Right atrium auricular region (tissue), 2 donors: ENCODE measurements around the gene IL32. TPM values are rescaled to one million over a fixed set of nuclear protein-coding genes. Genes with fewer than 3 reads are reported as not detected.
"Not testable (repeated sequence)": the region's sequence is repeated elsewhere in the genome, so short reads cannot be mapped to it uniquely, and the experiment has no call there.

ENCODE experiments used
- DNase-seq: peaks from one replicate; pipeline ENCODE4 v3.0.0-alpha.2; 2019; ENCODE audit warnings: low spot score
- H3K27ac ChIP-seq, 2 donors: fragments of 200-600 bp; sonication (generic); 1 replicate in 1 of 2; 2 replicates in 1 of 2; pipeline ENCODE4 v1.5.1; 2016 to 2019
- H3K27me3 ChIP-seq, 2 donors: fragments of 200-600 bp; sonication (generic); one replicate each; pipeline versions ENCODE4 v1.5.1 to v1.6.0; 2017 to 2019
- H3K36me3 ChIP-seq: fragments of 200-600 bp; sonication (generic); one replicate; pipeline ENCODE4 v1.5.1; 2016
- H3K4me1 ChIP-seq, 2 donors: fragments of 200-600 bp; sonication (generic); one replicate each; pipeline versions ENCODE4 v1.5.1 to v1.6.0; 2017 to 2019
- H3K4me3 ChIP-seq, 2 donors: fragments of 200-600 bp; sonication (generic); 1 replicate in 1 of 2; 2 replicates in 1 of 2; pipeline ENCODE4 v1.5.1; 2017 to 2019; ENCODE audit warnings: mild to moderate bottlenecking in 1 of 2, moderate library complexity in 1 of 2
- H3K9me3 ChIP-seq, 2 donors: fragments of 200-600 bp; sonication (generic); one replicate each; pipeline ENCODE4 v1.5.1; 2019
- CTCF ChIP-seq, 2 donors: fragments of 200-600 bp; sonication (generic); IDR thresholded peaks; one replicate each; pipeline ENCODE4 v1.5.1; 2019; ENCODE audit warnings: antibody characterized with exemption in 2 of 2
- total RNA-seq, 2 donors: library from RNA; depleted of rRNA; stranded (reverse); fragments of >200 nt; gene quantifications; one replicate each; pipeline ENCODE4 v1.1.0, GENCODE V29; 2016

IL32 gene
- total RNA-seq, 2 donors from 2014 or later, result 52.9 to 56.0 TPM

GRCh38 chr16:3047387-3047720 is 18.1 kb upstream of the IL32 start:
- peaks cover 0 to 22% of the 10 kb centered on the region in 2 donors for H3K4me1 ChIP-seq
- H3K36me3 ChIP-seq, result no peaks in the 10 kb centered on the region
- DNase-seq, result no peak
- no peak for TF ChIP-seq CTCF (IDR thresholded peaks at IDR 0.05)
- peaks cover 23 to 35% of the 10 kb centered on the region in 2 donors for H3K27me3 ChIP-seq
- H3K4me3 ChIP-seq, result no peak overlapping the region
- no peak overlapping the region for H3K27ac ChIP-seq
- no peaks in the 10 kb centered on the region for H3K9me3 ChIP-seq

GRCh38 chr16:3049921-3050481 is 15.4 kb upstream of the IL32 start:
- H3K4me3 ChIP-seq, result no peak overlapping the region
- H3K36me3 ChIP-seq, result no peaks in the 10 kb centered on the region
- peaks cover 8 to 24% of the 10 kb centered on the region in 2 donors for H3K27me3 ChIP-seq
- no peak for DNase-seq
- H3K4me1 ChIP-seq, result peaks cover 0 to 21% of the 10 kb centered on the region in 2 donors
- no peak for TF ChIP-seq CTCF (IDR thresholded peaks at IDR 0.05)
- no peaks in the 10 kb centered on the region for H3K9me3 ChIP-seq
- H3K27ac ChIP-seq, result no peak overlapping the region

- TF ChIP-seq CTCF (IDR thresholded peaks at IDR 0.05), result no peak
- DNase-seq, result no peak
- Histone ChIP-seq H3K9me3 (no peaks in the 10 kb centered on the region), H3K4me3 (no peak overlapping the region), H3K4me1 (peaks cover 0 to 16% of the 10 kb centered on the region in 2 donors), H3K36me3 (no peaks in the 10 kb centered on the region), H3K27ac (no peak overlapping the region), H3K27me3 (peaks cover 7 to 19% of the 10 kb centered on the region in 2 donors)
Observed at GRCh38 chr16:3050487-3050886, 15.0 kb upstream of the IL32 start.

- Histone ChIP-seq H3K27me3 (peaks cover 2 to 14% of the 10 kb centered on the region in 2 donors), H3K9me3 (no peaks in the 10 kb centered on the region), H3K27ac (no peak overlapping the region), H3K4me1 (peaks cover 0 to 11% of the 10 kb centered on the region in 2 donors), H3K36me3 (no peaks in the 10 kb centered on the region), H3K4me3 (no peak overlapping the region)
- TF ChIP-seq CTCF (IDR thresholded peaks at IDR 0.05), result no peak
- no peak for DNase-seq
Observed at GRCh38 chr16:3051009-3051408, 14.4 kb upstream of the IL32 start.

- H3K27me3 ChIP-seq, result peaks cover 0 to 9% of the 10 kb centered on the region in 2 donors
- no peak for DNase-seq
- H3K36me3 ChIP-seq, result no peaks in the 10 kb centered on the region
- no peak for TF ChIP-seq CTCF (IDR thresholded peaks at IDR 0.05)
- no peak overlapping the region for H3K4me3 ChIP-seq
- H3K9me3 ChIP-seq, result no peaks in the 10 kb centered on the region
- H3K4me1 ChIP-seq, result peaks cover 0 to 6% of the 10 kb centered on the region in 2 donors
- H3K27ac ChIP-seq, result no peak overlapping the region
Observed at GRCh38 chr16:3051494-3051893, 13.9 kb upstream of the IL32 start.

- H3K4me3 ChIP-seq, H3K27ac ChIP-seq, H3K36me3 ChIP-seq, H3K4me1 ChIP-seq, DNase-seq, H3K27me3 ChIP-seq, H3K9me3 ChIP-seq: not testable (repeated sequence)
Observed at GRCh38 chr16:3052571-3053329, 12.7 kb upstream of the IL32 start.

GRCh38 chr16:3053330-3053710 is 12.1 kb upstream of the IL32 start:
- not testable (repeated sequence) for H3K4me1 ChIP-seq, H3K9me3 ChIP-seq, DNase-seq, H3K27ac ChIP-seq, H3K36me3 ChIP-seq, H3K4me3 ChIP-seq, H3K27me3 ChIP-seq
